HepG2 (cell line): ENCODE results near the gene CFAP97. TPM values are rescaled to one million over a fixed set of nuclear protein-coding genes. Genes with fewer than 3 reads are reported as not detected.

ENCODE experiments used
- ATAC-seq: fragments of 200-7000 bp; cut with Tn5 transposase; 3 replicates; pipeline ENCODE4 v1.9.1; 2020; ENCODE audit warnings: mild to moderate bottlenecking, moderate library complexity
- BruUV-seq: library from RNA; stranded (reverse); fragments of 400-500 nt; replicated peaks from 2 replicates; lab custom pipeline; 2021; lab: Mats Ljungman, UMichigan
- CTCF ChIA-PET: fragments of 300-600 bp; formaldehyde crosslinking; extraction: SDS; loops from one replicate; lab custom pipeline; 2021; ENCODE audit warnings: low total read pairs, inconsistent platforms, low intra/inter-chr PET ratio; lab: Yijun Ruan, JAX
- POLR2A ChIA-PET: fragments of 350-600 bp; sonication (Branson Sonifier 250); formaldehyde crosslinking; loops from one replicate; lab custom pipeline; 2020; ENCODE audit warnings: antibody characterized with exemption, inconsistent platforms; lab: Yijun Ruan, JAX
- DNase-seq: peaks from one replicate; pipeline ENCODE4 v3.0.0-alpha.2; 2015; ENCODE audit warnings: low spot score
- FAIRE-seq: peaks from 3 replicates; lab custom pipeline; 2011; peaks lifted over from hg19 to GRCh38; lab: Jason Lieb, UNC
- H2AFZ ChIP-seq: one replicate; pipeline ENCODE4 v1.6.1; 2011; ENCODE audit warnings: low read length, inconsistent platforms
- H3K27ac ChIP-seq: fragments of 300-600 bp; 3 replicates; pipeline ENCODE4 v1.8.0; 2011; ENCODE audit warnings: mixed run types, mild to moderate bottlenecking, mixed read lengths, low read length, inconsistent platforms; ENCODE audit not compliant: insufficient read depth; ENCODE audit errors: extremely low read length
- H3K27me3 ChIP-seq, 2 experiments: fragments of 200-600 bp in 1 of 2; 2 replicates in 1 of 2; 3 replicates in 1 of 2; pipeline versions ENCODE4 v1.6.0 to v1.8.0; 2011; ENCODE audit warnings: low read length in 2 of 2, mild to moderate bottlenecking in 2 of 2, moderate library complexity in 2 of 2, inconsistent platforms in 1 of 2; ENCODE audit not compliant: insufficient read depth in 2 of 2, control insufficient read depth in 1 of 2
- H3K36me3 ChIP-seq, 2 experiments: fragments of 200-600 bp in 1 of 2; replicated peaks in 1 of 2; 2 replicates in 1 of 2; 3 replicates in 1 of 2; pipeline versions ENCODE4 v1.5.1 to v1.8.0; 2011; ENCODE audit warnings: low read length in 2 of 2, inconsistent platforms in 1 of 2; ENCODE audit not compliant: insufficient read depth in 2 of 2, control insufficient read depth in 1 of 2
- H3K4me1 ChIP-seq: 2 replicates; pipeline ENCODE4 v1.5.1; 2012; ENCODE audit warnings: low read length, inconsistent platforms; ENCODE audit not compliant: insufficient read depth
- H3K4me2 ChIP-seq: 2 replicates; pipeline ENCODE4 v1.6.0; 2011; ENCODE audit warnings: low read depth, low read length, inconsistent platforms
- H3K4me3 ChIP-seq, 3 experiments: fragments of 200-600 bp in 1 of 3; sonication (generic), shearing (Covaris generic) in 1 of 3; replicated peaks in 1 of 3; 2 replicates each; pipeline ENCODE4 v1.5.1; 2011 to 2016; ENCODE audit warnings: low read length in 3 of 3, inconsistent platforms in 2 of 3, low read depth in 2 of 3, mild to moderate bottlenecking in 2 of 3, control low read depth in 1 of 3, mixed read lengths in 1 of 3; ENCODE audit not compliant: insufficient read depth in 1 of 3
- H3K79me2 ChIP-seq: one replicate; pipeline ENCODE4 v1.6.1; 2011; ENCODE audit warnings: low read length, inconsistent platforms; ENCODE audit not compliant: insufficient read depth
- H3K9ac ChIP-seq: 2 replicates; pipeline ENCODE4 v1.6.0; 2011; ENCODE audit warnings: mild to moderate bottlenecking, low read depth, low read length, inconsistent platforms; ENCODE audit not compliant: insufficient read depth
- H3K9me3 ChIP-seq: 2 replicates; pipeline ENCODE4 v1.5.1; 2012; ENCODE audit warnings: mild to moderate bottlenecking, low read length
- H4K20me1 ChIP-seq: 2 replicates; pipeline ENCODE4 v1.6.0; 2011; ENCODE audit warnings: inconsistent platforms, mild to moderate bottlenecking, low read length, moderate library complexity; ENCODE audit not compliant: insufficient read depth
- MAF1 ChIP-seq: sonication (generic); formaldehyde crosslinking; IDR thresholded peaks from 2 replicates; pipeline ENCODE4 v1.5.0; 2020; ENCODE audit warnings: missing genetic modification reagents, borderline replicate concordance
- MED13 ChIP-seq: sonication (generic); formaldehyde crosslinking; IDR thresholded peaks from 2 replicates; pipeline ENCODE4 v1.5.0; 2020; ENCODE audit warnings: missing genetic modification reagents
- NR2F2 ChIP-seq: IDR thresholded peaks from 2 replicates; pipeline ENCODE4 v1.6.1; 2012; ENCODE audit warnings: low read depth, inconsistent platforms, borderline replicate concordance
- TOE1 ChIP-seq: sonication (generic); formaldehyde crosslinking; IDR thresholded peaks from 2 replicates; pipeline ENCODE4 v1.4.0; 2020; ENCODE audit warnings: mild to moderate bottlenecking, missing genetic modification reagents
- ZBTB21 ChIP-seq: sonication (generic); formaldehyde crosslinking; IDR thresholded peaks from 2 replicates; pipeline ENCODE4 v1.4.0; 2020; ENCODE audit warnings: missing genetic modification reagents
- ZBTB25 ChIP-seq: IDR thresholded peaks from 2 replicates; pipeline ENCODE4 v1.6.1; 2018; ENCODE audit warnings: missing genetic modification reagents
- ZC3H13 ChIP-seq: sonication (generic); formaldehyde crosslinking; IDR thresholded peaks from 2 replicates; pipeline ENCODE4 v1.8.1; 2023; ENCODE audit warnings: mild to moderate bottlenecking, missing genetic modification reagents, moderate library complexity
- ZFY ChIP-seq: sonication (generic); formaldehyde crosslinking; IDR thresholded peaks from 2 replicates; pipeline ENCODE4 v1.4.0; 2020; ENCODE audit warnings: missing genetic modification reagents
- ZMAT3 ChIP-seq: sonication (generic); formaldehyde crosslinking; conservative IDR thresholded peaks from 2 replicates; pipeline ENCODE4 v1.7.0; 2021; ENCODE audit warnings: missing genetic modification reagents
- ZMYM3 ChIP-seq: sonication (generic); formaldehyde crosslinking; IDR thresholded peaks from 2 replicates; pipeline ENCODE4 v1.5.1; 2020; ENCODE audit warnings: mild to moderate bottlenecking, missing genetic modification reagents
- ZNF232 ChIP-seq: sonication (generic); formaldehyde crosslinking; IDR thresholded peaks from 2 replicates; pipeline ENCODE4 v1.4.0; 2020; ENCODE audit warnings: missing genetic modification reagents, borderline replicate concordance
- ZNF34 ChIP-seq: sonication (generic); formaldehyde crosslinking; IDR thresholded peaks from 2 replicates; pipeline ENCODE4 v1.4.0; 2020; ENCODE audit warnings: mild to moderate bottlenecking, missing genetic modification reagents, borderline replicate concordance
- ZNF496 ChIP-seq: sonication (generic); formaldehyde crosslinking; IDR thresholded peaks from 2 replicates; pipeline ENCODE4 v1.8.1; 2023; ENCODE audit warnings: mild to moderate bottlenecking, moderate library complexity, missing genetic modification reagents; ENCODE audit not compliant: insufficient replicate concordance
- ZNF557 ChIP-seq: sonication (generic); formaldehyde crosslinking; IDR thresholded peaks from 2 replicates; pipeline ENCODE4 v1.4.0; 2020; ENCODE audit warnings: missing genetic modification reagents
- ZNF609 ChIP-seq: sonication (generic); formaldehyde crosslinking; IDR thresholded peaks from 2 replicates; pipeline ENCODE4 v1.4.0; 2020; ENCODE audit warnings: mild to moderate bottlenecking, missing genetic modification reagents, borderline replicate concordance
- ZNF780A ChIP-seq: sonication (generic); formaldehyde crosslinking; IDR thresholded peaks from 2 replicates; pipeline ENCODE4 v1.8.0; 2022; ENCODE audit warnings: mild to moderate bottlenecking, missing genetic modification reagents, moderate library complexity
- ZSCAN20 ChIP-seq: sonication (generic); formaldehyde crosslinking; IDR thresholded peaks from 2 replicates; pipeline ENCODE4 v1.4.0; 2020; ENCODE audit warnings: missing genetic modification reagents, mild to moderate bottlenecking, borderline replicate concordance
- ZSCAN5A ChIP-seq: sonication (generic); formaldehyde crosslinking; IDR thresholded peaks from 2 replicates; pipeline ENCODE4 v1.8.0; 2022; ENCODE audit warnings: mild to moderate bottlenecking, missing genetic modification reagents, borderline replicate concordance
- WGBS: methylation state at CpG from one replicate; pipeline ENCODE4 v1.1.6; 2017; ENCODE audit warnings: low lambda C conversion rate; 5-methylcytosine and 5-hydroxymethylcytosine counted together
- in situ Hi-C: cut with HindIII; loops from 2 replicates; pipeline ENCODE4 v1.10.0; 2017; ENCODE audit warnings: low pct_unique_long_range_greater_than_20kb; ENCODE audit not compliant: extremely low pct_ligation_motif_present
- intact Hi-C: fragments of 100-400 bp; cut with micrococcal nuclease; formaldehyde crosslinking; loops from one replicate; pipeline ENCODE4 v1.10.0; 2022; ENCODE audit not compliant: unreplicated experiment
- polyA plus RNA-seq, 8 experiments: library from polyadenylated mRNA; depleted of rRNA in 3 of 8; stranded (reverse) in 7 of 8; unstranded in 1 of 8; fragments of >200 nt; fragmentation: Illumina TruSeq in 4 of 8; extraction: Trizol in 4 of 8; gene quantifications; 2 replicates each; pipeline versions ENCODE4 v1.2.1 to v1.2.3, GENCODE V29; 2011 to 2016; ENCODE audit warnings: low read depth in 4 of 8, missing spikeins in 1 of 8, mixed read lengths in 1 of 8; ENCODE audit not compliant: insufficient read depth in 1 of 8
- total RNA-seq, 5 experiments: library from RNA; depleted of rRNA; stranded (reverse); fragments of >200 nt; fragmentation: Illumina TruSeq; extraction: Trizol; gene quantifications; 2 replicates each; pipeline ENCODE4 v1.2.3, GENCODE V29; 2016; ENCODE audit warnings: low read depth in 1 of 5

Gene CFAP97
- total and polyA plus RNA-seq, 2 of the 13 experiments (the other 11 are each of a cell fraction or from before 2014, with no cell fraction given), result 32.1 to 44.4 TPM

- Histone ChIP-seq H3K4me2 (no peak overlapping the region), H3K4me3 (no peak overlapping the region), H2AFZ (no peak overlapping the region), H3K27me3 (no peaks in the 10 kb centered on the region), H3K4me1 (peaks cover 46% of the 10 kb centered on the region), H3K27ac (no peak overlapping the region), H4K20me1 (peaks cover 17% of the 10 kb centered on the region; the same call in 1 of the 2 replicates), H3K36me3 (peaks cover 0 to 2% of the 10 kb centered on the region in 2 experiments; a peak in 1 of 5 replicates), H3K79me2 (peaks cover 76% of the 10 kb centered on the region), H3K9me3 (no peaks in the 10 kb centered on the region), H3K9ac (no peak overlapping the region)
- no TSS peak for BruUV-seq
- intact Hi-C loops (no loop called here), in situ Hi-C loops (no loop called here)
- 97% methylated on average over 6 of the region's 6 CpGs for WGBS
- TF ChIP-seq ZSCAN20 (no peak), NR2F2 (no peak), MED13 (no peak), MAF1 (CRISPR knock-in tag) (no peak), TOE1 (CRISPR knock-in tag) (no peak), ZNF557 (CRISPR knock-in tag) (no peak), ZNF232 (CRISPR knock-in tag) (no peak), ZNF34 (CRISPR knock-in tag) (no peak), ZNF780A (CRISPR knock-in tag) (no peak), ZMYM3 (no peak), ZNF496 (CRISPR knock-in tag) (no peak), ZFY (CRISPR knock-in tag) (no peak), ZC3H13 (CRISPR knock-in tag) (no peak), ZMAT3 (CRISPR knock-in tag) (no peak), ZBTB21 (CRISPR knock-in tag) (no peak), ZNF609 (CRISPR knock-in tag) (no peak), ZSCAN5A (CRISPR knock-in tag) (no peak), ZBTB25 (no peak)
- FAIRE-seq (no peak), ATAC-seq (no peak), DNase-seq (no peak)
- ChIA-PET POLR2A (interaction anchor here (0.9 kb wide), 1 partner anchor 15 kb away, joined by 3 read pairs; no protein-coding TSS in a partner anchor), CTCF (no interaction called here)
Measured at GRCh38 chr4:185217408-185217975, 13.7 kb upstream of the CFAP97 start.
